ENCODE results near the gene KIFC3. TPM values are rescaled to one million over a fixed set of nuclear protein-coding genes. Genes with fewer than 3 reads are reported as not detected.
A peak's percentile ranks its signal among the peaks of the same experiment; 100 is the strongest.

The KIFC3 gene
- total and polyA plus RNA-seq, 5 donors, result 39.9 to 67.5 (median 49.8) TPM

- 38% methylated on average over 14 of the region's 14 CpGs for WGBS
- ATAC-seq, result peak; percentile 82
Measured at GRCh38 chr16:57810197-57811031, 8.1 kb upstream of the KIFC3 start.

DNA sequence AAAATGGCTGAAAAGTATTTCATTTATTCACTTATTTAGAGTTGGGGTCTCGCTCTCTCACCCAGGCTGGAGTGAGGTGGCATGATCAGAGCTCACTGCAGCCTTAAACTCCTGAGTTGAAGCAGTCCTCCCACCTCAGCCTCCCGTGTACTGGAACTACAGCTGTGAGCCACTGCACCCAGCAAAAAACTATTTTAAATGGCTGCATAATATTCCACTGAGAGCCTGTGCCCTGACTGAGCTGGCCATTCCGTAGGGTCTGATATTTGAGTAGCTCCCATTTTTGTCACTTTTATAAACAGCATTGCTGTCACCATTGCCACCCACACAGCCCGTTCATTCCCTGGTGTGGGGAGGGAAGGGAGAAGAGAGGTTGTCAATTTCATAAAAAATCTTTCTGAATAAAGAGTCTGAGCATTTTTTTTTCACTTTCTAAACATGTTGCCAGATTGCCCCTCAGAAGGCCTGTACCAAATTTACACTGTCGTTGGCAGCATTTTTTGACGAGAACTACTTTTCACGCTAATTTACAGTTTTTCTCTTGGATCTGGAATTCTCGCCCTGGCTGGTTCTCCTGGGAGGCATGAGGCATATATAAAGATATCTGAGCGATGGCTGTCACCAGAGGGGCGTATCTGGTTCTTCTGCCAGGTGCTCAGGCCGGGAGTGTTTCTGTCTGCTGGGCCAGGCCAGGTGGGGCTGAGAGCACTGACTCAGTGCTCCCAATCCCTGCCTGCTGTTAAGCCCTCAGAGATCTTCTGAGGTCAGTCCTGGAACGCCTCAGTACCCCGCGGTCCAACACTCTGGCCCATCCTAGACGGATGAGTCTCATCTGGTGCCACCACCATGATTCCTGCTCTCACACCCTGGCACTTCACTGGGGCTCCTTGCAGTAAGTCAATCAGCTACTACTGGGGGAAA lies 7.2 kb upstream of the KIFC3 start:
- no peaks in the 10 kb centered on the region for H3K9me3 ChIP-seq (ENCODE audit: control insufficient read depth, low read length)
- WGBS, result 84% methylated on average over 15 of the region's 15 CpGs
- no peaks in the 10 kb centered on the region for H3K27me3 ChIP-seq (ENCODE audit: control insufficient read depth, insufficient read depth)
- intact Hi-C loops (cut with DNase I), result no loop called here
- H3K27ac ChIP-seq (ENCODE audit: low read length), result peak overlapping the region; percentile 39
- no peak overlapping the region for H3K4me3 ChIP-seq (ENCODE audit: low read length)
- peaks cover 6% of the 10 kb centered on the region for H3K4me1 ChIP-seq (ENCODE audit: control insufficient read depth, insufficient read depth, low read length)
- DNase-seq (no peak), ATAC-seq (no peak)

More at GRCh38 chr16:57810197-57811031, 8.1 kb upstream of the KIFC3 start:
- Histone ChIP-seq H3K4me1 (ENCODE audit: control insufficient read depth, insufficient read depth, low read length) (peaks cover 4% of the 10 kb centered on the region), H3K27me3 (ENCODE audit: control insufficient read depth, insufficient read depth) (no peaks in the 10 kb centered on the region), H3K9me3 (ENCODE audit: control insufficient read depth, low read length) (no peaks in the 10 kb centered on the region), H3K27ac (ENCODE audit: low read length) (peak overlapping the region; percentile 39), H3K4me3 (ENCODE audit: low read length) (no peak overlapping the region)
- DNase-seq, result peak; percentile 74 to 89 (median 87)
- intact Hi-C loops (cut with DNase I), result no loop called here

DNA sequence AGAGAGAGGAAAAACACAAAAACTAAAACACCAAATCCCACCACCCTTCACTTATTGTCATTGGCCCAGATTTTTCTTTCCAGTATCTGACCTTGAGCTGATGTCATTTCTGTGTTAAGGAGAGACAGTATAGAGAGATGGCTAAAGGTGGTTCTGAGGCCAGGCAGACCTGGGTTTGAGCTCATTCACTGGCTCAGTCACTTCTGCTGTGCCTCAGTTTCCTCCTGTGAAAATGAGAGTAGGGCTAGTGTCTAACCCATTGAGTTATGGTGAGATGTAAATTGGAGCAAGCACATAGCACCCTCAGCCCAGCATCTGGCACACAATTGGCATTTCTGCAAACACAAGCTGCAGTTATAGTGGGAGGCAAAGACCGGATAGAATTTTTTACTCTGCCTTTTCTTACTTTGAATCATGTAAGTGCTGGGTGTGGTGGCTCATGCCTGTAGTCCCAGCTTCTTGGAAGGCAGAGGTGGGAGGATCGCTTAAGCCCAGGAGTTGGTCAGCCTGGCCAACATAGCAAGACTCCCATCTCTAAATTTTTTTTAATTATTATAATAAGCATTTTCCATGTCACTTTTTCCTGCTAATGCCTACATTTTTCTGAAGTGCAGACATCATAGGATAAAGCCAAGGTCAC lies 6.4 kb upstream of the KIFC3 start:
- WGBS, result 65% methylated on average over 2 of the region's 2 CpGs
- Histone ChIP-seq H3K27ac (ENCODE audit: low read length) (no peak overlapping the region), H3K4me3 (ENCODE audit: low read length) (no peak overlapping the region), H3K9me3 (ENCODE audit: control insufficient read depth, low read length) (no peaks in the 10 kb centered on the region), H3K4me1 (ENCODE audit: control insufficient read depth, insufficient read depth, low read length) (peaks cover 6% of the 10 kb centered on the region), H3K27me3 (ENCODE audit: control insufficient read depth, insufficient read depth) (no peaks in the 10 kb centered on the region)
- intact Hi-C loops (cut with DNase I), result no loop called here
- no peak for ATAC-seq
- no peak for DNase-seq

GRCh38 chr16:57807968-57808528 lies 5.8 kb upstream of the KIFC3 start:
- DNase-seq, result peak; percentile 74 to 92 (median 91)
- ATAC-seq, result peak; percentile 74 to 83
- 7% methylated on average over 16 of the region's 16 CpGs for WGBS
- Histone ChIP-seq H3K4me1 (ENCODE audit: control insufficient read depth, insufficient read depth, low read length) (peaks cover 6% of the 10 kb centered on the region), H3K27ac (ENCODE audit: low read length) (no peak overlapping the region), H3K9me3 (ENCODE audit: control insufficient read depth, low read length) (no peaks in the 10 kb centered on the region), H3K27me3 (ENCODE audit: control insufficient read depth, insufficient read depth) (no peaks in the 10 kb centered on the region), H3K4me3 (ENCODE audit: low read length) (no peak overlapping the region)
- intact Hi-C loops (cut with DNase I), result no loop called here

- Histone ChIP-seq H3K9me3 (ENCODE audit: control insufficient read depth, low read length) (no peaks in the 10 kb centered on the region), H3K27me3 (ENCODE audit: control insufficient read depth, insufficient read depth) (no peaks in the 10 kb centered on the region), H3K4me3 (ENCODE audit: low read length) (no peak overlapping the region), H3K27ac (ENCODE audit: low read length) (no peak overlapping the region), H3K4me1 (ENCODE audit: control insufficient read depth, insufficient read depth, low read length) (peaks cover 6% of the 10 kb centered on the region)
- ATAC-seq, result no peak
- DNase-seq, result no peak
- 79% methylated on average over 7 of the region's 7 CpGs for WGBS
- intact Hi-C loops (cut with DNase I), result no loop called here
Measured at GRCh38 chr16:57807252-57807967, 5.1 kb upstream of the KIFC3 start.

DNA sequence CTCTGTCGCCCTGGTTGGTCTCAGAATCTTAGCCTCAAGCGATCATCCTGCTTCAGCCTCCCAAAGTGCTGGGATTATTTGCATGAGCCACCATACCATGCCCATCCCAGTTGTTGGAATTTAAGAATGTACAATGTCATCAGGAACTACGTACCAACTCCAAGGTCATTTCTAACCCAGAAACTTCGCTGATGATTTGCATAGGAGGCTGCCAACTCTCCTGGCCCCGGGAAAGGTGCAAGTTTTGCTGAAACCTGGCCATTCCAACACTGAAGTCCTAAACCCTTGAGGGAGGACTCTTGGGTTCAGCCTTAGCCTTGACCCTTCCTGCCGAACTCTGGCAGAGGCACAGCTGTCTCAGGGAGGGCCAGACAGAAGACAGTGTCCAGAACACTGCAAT lies 2.9 kb upstream of the KIFC3 start:
- Histone ChIP-seq H3K4me3 (ENCODE audit: low read length) (no peak overlapping the region), H3K27ac (ENCODE audit: low read length) (no peak overlapping the region), H3K27me3 (ENCODE audit: control insufficient read depth, insufficient read depth) (no peaks in the 10 kb centered on the region), H3K9me3 (ENCODE audit: control insufficient read depth, low read length) (no peaks in the 10 kb centered on the region), H3K4me1 (ENCODE audit: control insufficient read depth, insufficient read depth, low read length) (peaks cover 16% of the 10 kb centered on the region)
- DNase-seq, result no peak
- no peak for ATAC-seq
- intact Hi-C loops (cut with DNase I), result no loop called here
- 79% methylated on average over 6 of the region's 6 CpGs for WGBS

DNA sequence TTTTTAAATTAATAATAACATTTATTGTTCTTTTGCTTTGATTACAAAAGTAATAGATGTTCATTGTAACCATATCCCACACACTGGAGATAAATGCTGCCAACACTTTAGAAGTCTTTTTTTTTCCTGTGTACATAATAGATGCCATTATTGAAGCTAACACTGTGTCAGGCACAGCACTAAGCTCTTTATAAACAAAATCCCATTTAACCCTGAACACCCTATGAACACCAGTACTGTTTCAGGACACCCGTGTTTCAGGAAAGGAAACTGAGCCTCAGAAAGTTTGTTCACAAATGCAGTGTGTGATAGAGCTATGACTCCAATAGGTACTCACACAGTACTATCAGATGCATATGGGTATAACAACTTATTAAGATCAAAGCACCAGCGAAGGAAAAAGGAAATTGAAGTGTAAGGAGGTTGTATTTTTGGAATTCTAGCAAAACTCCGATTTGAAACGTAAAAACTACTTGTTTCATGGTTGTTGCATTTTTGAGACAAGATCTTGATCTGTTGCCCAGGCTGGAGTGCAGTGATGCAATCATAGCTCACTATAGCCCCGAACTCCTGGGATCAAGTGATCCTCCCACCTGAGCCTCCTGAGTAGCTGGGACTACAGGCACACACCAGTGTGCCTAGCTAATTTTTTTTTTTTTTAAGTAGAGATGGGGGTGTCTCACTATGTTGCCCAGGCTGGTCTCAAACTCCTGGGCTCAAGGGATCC lies 2.0 kb upstream of the KIFC3 start:
- H3K4me1 ChIP-seq (ENCODE audit: control insufficient read depth, insufficient read depth, low read length), result peaks cover 19% of the 10 kb centered on the region
- ATAC-seq (no peak), DNase-seq (no peak)

DNA sequence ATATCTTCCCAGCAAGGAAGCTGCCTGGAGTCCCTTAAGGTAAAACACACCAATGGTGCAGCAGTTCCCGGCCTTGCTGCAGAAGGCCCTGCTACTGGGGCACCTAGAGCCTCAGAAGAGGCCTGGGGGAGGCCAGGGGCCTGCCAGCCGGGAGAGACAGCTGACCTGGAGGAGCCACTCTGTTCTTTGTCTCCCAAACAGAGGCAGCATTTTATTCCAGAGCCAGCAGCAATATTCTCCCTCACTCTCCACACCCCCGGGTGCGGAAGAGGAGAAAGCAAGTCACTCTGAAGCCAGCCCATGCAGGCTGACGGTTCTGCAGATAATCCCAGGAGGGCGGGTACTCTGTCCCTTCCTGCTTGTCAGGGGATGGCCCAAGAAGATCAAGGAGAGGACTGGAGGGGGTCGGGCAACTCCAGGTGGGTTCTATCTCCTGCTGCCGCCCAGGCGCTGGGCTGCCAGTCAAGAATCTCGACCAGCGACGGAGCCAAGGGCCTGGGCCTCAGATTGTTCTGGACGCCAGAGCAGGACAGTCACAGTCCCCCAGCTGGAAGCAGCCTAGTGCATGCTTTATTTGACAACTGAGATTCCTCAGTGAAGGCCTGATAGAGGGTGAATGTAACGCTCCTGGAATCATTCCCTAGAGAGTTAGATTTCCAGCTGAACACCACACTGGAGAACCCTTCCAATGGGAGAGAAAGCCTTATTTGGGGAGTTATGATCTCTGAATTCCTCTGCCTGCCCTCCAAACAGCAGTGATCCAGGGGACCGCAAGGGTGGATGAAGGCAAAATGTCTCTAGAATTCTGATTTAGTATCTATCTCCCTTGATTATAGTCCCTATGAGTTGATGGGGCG lies 1.1 kb upstream of the KIFC3 start:
- peak overlapping the region; percentile 64 for H3K27ac ChIP-seq (ENCODE audit: low read length)
- no peaks in the 10 kb centered on the region for H3K27me3 ChIP-seq (ENCODE audit: control insufficient read depth, insufficient read depth)
- DNase-seq (peak in 2 of 3 donors; percentile 78 to 82), ATAC-seq (peak; percentile 29 to 42)
- 34% methylated on average over 16 of the region's 16 CpGs for WGBS
- intact Hi-C loops (cut with DNase I), result no loop called here
- no peaks in the 10 kb centered on the region for H3K9me3 ChIP-seq (ENCODE audit: control insufficient read depth, low read length)
- no peak overlapping the region for H3K4me3 ChIP-seq (ENCODE audit: low read length)
- H3K4me1 ChIP-seq (ENCODE audit: control insufficient read depth, insufficient read depth, low read length), result peaks cover 20% of the 10 kb centered on the region

More for the DNA sequence above, 2.0 kb upstream of the KIFC3 start:
- intact Hi-C loops (cut with DNase I), result no loop called here
- Histone ChIP-seq H3K9me3 (ENCODE audit: control insufficient read depth, low read length) (no peaks in the 10 kb centered on the region), H3K4me3 (ENCODE audit: low read length) (no peak overlapping the region), H3K27ac (ENCODE audit: low read length) (no peak overlapping the region), H3K27me3 (ENCODE audit: control insufficient read depth, insufficient read depth) (no peaks in the 10 kb centered on the region)
- 62% methylated on average over 5 of the region's 5 CpGs for WGBS

GRCh38 chr16:57801809-57802340 lies 416 bp downstream of the KIFC3 start:
- peak overlapping the region; percentile 71 for H3K27ac ChIP-seq (ENCODE audit: low read length)
- peak overlapping the region; percentile 68 for H3K4me3 ChIP-seq (ENCODE audit: low read length)
- DNase-seq (peak; percentile 73 to 88 (median 79)), ATAC-seq (peak; percentile 42 to 64)
- H3K9me3 ChIP-seq (ENCODE audit: control insufficient read depth, low read length), result no peaks in the 10 kb centered on the region
- H3K27me3 ChIP-seq (ENCODE audit: control insufficient read depth, insufficient read depth), result no peaks in the 10 kb centered on the region
- peaks cover 20% of the 10 kb centered on the region for H3K4me1 ChIP-seq (ENCODE audit: control insufficient read depth, insufficient read depth, low read length)
- intact Hi-C loops (cut with DNase I), result no loop called here
- 3% methylated on average over 45 of the region's 45 CpGs for WGBS
